Fibroblast of mammary gland (primary cell): ENCODE results near the gene SLC29A4.

Experiments
- DNase-seq: peaks from one replicate; pipeline ENCODE4 v3.0.0-alpha.2; 2010; ENCODE audit warnings: low read depth
- H3K4me3 ChIP-seq: 2 replicates; pipeline ENCODE4 v1.5.1; 2011; ENCODE audit warnings: low read depth, mild to moderate bottlenecking, low read length, moderate library complexity; ENCODE audit not compliant: control insufficient read depth
- TF ChIP-seq, protein P1 (sequence below): conservative IDR thresholded peaks from 2 replicates; pipeline ENCODE4 v1.5.1; 2011; ENCODE audit warnings: low read depth, low read length, inconsistent platforms; ENCODE audit not compliant: control insufficient read depth, insufficient read depth

Gene SLC29A4

DNA sequence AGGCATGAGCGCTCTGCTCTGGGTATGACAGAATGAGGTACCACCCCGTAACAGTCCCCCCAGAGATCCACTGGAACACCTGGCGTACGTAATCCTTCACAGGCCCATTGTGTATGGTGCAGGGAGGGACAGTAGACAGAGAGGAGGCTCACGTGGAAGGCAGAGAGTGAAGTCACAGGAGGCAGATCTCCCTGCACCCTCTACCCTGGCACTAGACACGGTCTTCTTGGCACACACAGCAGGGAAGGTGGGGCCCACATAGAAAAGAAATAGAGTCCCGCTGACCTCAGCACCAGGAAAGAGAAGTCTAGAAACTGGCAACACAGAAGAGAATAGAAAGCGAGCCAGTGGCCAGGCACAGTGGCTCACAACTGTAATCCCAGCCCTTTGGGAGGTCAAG, 51.9 kb downstream of the SLC29A4 start:
- no peak for DNase-seq
- TF ChIP-seq, protein P1, sequence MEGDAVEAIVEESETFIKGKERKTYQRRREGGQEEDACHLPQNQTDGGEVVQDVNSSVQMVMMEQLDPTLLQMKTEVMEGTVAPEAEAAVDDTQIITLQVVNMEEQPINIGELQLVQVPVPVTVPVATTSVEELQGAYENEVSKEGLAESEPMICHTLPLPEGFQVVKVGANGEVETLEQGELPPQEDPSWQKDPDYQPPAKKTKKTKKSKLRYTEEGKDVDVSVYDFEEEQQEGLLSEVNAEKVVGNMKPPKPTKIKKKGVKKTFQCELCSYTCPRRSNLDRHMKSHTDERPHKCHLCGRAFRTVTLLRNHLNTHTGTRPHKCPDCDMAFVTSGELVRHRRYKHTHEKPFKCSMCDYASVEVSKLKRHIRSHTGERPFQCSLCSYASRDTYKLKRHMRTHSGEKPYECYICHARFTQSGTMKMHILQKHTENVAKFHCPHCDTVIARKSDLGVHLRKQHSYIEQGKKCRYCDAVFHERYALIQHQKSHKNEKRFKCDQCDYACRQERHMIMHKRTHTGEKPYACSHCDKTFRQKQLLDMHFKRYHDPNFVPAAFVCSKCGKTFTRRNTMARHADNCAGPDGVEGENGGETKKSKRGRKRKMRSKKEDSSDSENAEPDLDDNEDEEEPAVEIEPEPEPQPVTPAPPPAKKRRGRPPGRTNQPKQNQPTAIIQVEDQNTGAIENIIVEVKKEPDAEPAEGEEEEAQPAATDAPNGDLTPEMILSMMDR = no peak
- no peak overlapping the region for H3K4me3 ChIP-seq

DNA sequence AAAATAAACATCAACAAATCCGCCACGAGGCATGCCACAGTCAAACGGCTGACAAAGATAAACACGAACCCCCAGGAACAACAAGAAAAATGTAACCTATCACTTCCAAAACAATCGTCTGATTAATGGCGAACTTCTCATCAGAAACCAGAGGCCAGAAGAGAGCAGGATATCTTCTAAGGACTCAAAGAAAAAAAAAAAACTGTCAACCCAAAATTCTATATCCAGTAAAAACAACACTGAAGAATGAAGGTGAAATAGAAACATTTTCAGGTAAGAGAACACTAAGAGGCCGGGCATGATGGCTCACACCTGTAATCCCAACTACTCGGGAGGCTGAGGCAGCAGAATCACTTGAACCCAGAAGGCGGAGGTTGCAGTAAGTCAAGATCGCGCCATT, 54.3 kb downstream of the SLC29A4 start:
- TF ChIP-seq, protein P1 = no peak
- no peak overlapping the region for H3K4me3 ChIP-seq
- DNase-seq = no peak

DNA sequence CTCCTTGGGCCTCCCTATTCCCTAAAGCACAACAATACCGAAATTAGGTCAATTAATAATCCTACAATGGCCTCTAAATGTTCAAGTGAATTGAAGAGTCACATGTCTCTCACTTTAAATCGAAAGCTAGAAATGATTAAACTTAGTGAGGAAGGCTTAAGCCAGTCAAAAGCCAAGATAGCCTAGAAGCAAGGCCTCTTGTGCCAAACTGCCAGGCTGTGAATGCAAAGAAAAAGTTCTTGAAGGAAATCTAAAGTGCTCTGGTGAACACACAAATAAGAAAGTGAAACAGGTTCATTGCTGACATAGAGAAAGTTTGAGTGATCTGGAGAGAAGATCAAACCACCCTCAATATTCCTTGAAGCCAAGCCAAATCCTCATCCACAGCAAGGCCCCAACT, 57.2 kb downstream of the SLC29A4 start:
- no peak for DNase-seq
- TF ChIP-seq, protein P1 = no peak

DNA sequence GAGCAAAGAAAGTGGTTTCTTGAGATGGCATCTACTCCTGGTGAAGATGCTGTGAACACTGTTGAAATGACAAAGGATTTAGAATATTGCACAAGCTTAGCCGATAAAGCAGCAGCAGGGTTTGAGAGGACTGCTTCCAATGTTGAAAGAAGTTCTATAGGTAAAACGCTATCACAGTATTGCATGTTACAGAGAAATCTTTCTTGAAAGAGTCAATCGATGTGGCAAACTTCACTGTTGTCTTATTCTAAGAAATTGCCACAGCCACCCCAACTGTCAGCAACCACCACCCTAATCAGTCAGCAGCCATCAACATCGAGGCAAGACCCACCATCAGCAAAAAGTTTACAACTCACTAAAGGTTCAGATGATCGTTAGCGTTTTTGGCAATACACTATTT, 59.9 kb downstream of the SLC29A4 start:
- H3K4me3 ChIP-seq = no peak overlapping the region
- DNase-seq = no peak
- TF ChIP-seq, protein P1 = no peak

More for the DNA sequence above, 57.2 kb downstream of the SLC29A4 start:
- H3K4me3 ChIP-seq = no peak overlapping the region

DNA sequence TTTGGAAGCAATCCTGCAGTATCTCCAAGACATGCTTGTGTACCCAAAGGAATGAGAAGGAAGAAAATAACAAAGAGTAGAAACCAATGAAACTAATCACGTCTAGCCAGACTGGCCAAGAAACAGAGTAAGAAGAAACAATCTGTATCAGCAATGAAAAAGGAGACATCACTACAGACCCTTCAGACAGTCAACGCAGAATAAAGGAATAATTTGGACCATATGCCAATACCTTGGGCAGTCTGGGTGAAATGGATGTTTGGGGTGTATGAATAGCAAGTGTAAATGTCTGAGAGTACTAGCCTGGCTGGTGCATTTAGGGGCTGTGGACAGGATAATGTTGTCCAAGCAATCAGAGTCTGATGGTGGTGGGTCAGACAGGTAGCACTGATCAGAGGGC, 61.1 kb downstream of the SLC29A4 start:
- TF ChIP-seq, protein P1 = no peak
- no peak for DNase-seq
- H3K4me3 ChIP-seq = no peak overlapping the region

DNA sequence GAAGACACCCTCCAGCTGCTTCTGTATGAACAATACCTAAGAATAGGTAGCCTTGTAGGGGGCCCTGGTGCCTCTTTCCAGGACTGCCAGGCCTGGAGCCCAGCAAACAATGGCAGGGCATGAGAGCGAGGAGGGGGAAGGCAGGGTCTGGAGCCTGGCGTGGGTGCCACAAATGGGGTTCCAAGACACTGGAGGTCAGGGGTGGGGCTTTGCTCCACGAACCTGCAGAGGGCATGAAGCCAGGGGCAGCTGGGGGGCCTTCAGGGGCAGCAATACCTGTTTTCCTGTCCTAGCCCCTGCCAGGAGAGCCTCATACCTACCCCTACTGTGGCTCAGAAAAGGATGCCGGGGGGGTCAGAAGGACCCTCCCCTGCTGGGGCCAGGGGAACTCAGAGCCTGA, 61.6 kb downstream of the SLC29A4 start:
- DNase-seq = no peak
- TF ChIP-seq, protein P1 = no peak
- H3K4me3 ChIP-seq = no peak overlapping the region

DNA sequence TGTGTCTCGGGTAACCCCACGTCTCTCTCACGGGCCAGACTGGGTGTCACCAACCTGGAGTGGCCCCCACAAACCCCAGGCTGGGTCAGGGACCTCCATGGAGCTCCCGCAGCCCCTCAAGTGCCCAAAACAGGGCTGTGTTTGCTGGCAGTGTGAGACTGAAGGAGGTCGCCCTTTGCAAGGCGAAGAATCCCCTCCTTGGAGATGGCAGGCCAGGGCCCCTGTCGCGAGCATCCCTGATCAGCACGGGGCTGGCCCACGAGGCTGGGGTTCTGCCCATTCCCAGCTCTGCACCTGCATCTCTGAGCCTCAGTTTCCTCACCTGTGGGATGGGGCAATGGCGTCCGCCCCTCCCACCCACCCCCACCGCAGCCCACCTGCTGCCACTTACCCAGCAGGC, 62.4 kb downstream of the SLC29A4 start:
- no peak overlapping the region for H3K4me3 ChIP-seq
- DNase-seq = no peak
- TF ChIP-seq, protein P1 = no peak
